Right atrium auricular region (tissue), 2 donors: ENCODE data around the gene PAGE4. TPM values are rescaled to one million over a fixed set of nuclear protein-coding genes. Genes with fewer than 3 reads are reported as not detected.

Experiments
- DNase-seq: peaks from one replicate; pipeline ENCODE4 v3.0.0-alpha.2; 2019; ENCODE audit warnings: low spot score
- H3K27ac ChIP-seq, 2 donors: fragments of 200-600 bp; sonication (generic); 1 replicate in 1 of 2; 2 replicates in 1 of 2; pipeline ENCODE4 v1.5.1; 2016 to 2019
- H3K27me3 ChIP-seq, 2 donors: fragments of 200-600 bp; sonication (generic); one replicate each; pipeline versions ENCODE4 v1.5.1 to v1.6.0; 2017 to 2019
- H3K36me3 ChIP-seq: fragments of 200-600 bp; sonication (generic); one replicate; pipeline ENCODE4 v1.5.1; 2016
- H3K4me1 ChIP-seq, 2 donors: fragments of 200-600 bp; sonication (generic); one replicate each; pipeline versions ENCODE4 v1.5.1 to v1.6.0; 2017 to 2019
- H3K4me3 ChIP-seq, 2 donors: fragments of 200-600 bp; sonication (generic); 1 replicate in 1 of 2; 2 replicates in 1 of 2; pipeline ENCODE4 v1.5.1; 2017 to 2019; ENCODE audit warnings: mild to moderate bottlenecking in 1 of 2, moderate library complexity in 1 of 2
- H3K9me3 ChIP-seq, 2 donors: fragments of 200-600 bp; sonication (generic); one replicate each; pipeline ENCODE4 v1.5.1; 2019
- CTCF ChIP-seq, 2 donors: fragments of 200-600 bp; sonication (generic); IDR thresholded peaks; one replicate each; pipeline ENCODE4 v1.5.1; 2019; ENCODE audit warnings: antibody characterized with exemption in 2 of 2
- total RNA-seq, 2 donors: library from RNA; depleted of rRNA; stranded (reverse); fragments of >200 nt; gene quantifications; one replicate each; pipeline ENCODE4 v1.1.0, GENCODE V29; 2016

Gene PAGE4
- total RNA-seq, 2 donors from 2014 or later = not detected

- TF ChIP-seq CTCF (IDR thresholded peaks at IDR 0.05) = no peak
- no peak overlapping the region for H3K27ac ChIP-seq
- no peaks in the 10 kb centered on the region for H3K9me3 ChIP-seq
Measured at GRCh38 chrX:49868739-49869138, 39.6 kb downstream of the PAGE4 start.

GRCh38 chrX:49876750-49877149 lies 47.6 kb downstream of the PAGE4 start:
- no peaks in the 10 kb centered on the region for H3K36me3 ChIP-seq
- H3K9me3 ChIP-seq = no peaks in the 10 kb centered on the region
- H3K4me3 ChIP-seq = no peak overlapping the region
- DNase-seq = no peak
- no peak overlapping the region for H3K27ac ChIP-seq
- peak; percentile 22 to 64 for TF ChIP-seq CTCF (IDR thresholded peaks at IDR 0.05)
- peaks cover 0 to 10% of the 10 kb centered on the region in 2 donors for H3K4me1 ChIP-seq
- H3K27me3 ChIP-seq = no peaks in the 10 kb centered on the region

More at GRCh38 chrX:49868739-49869138, 39.6 kb downstream of the PAGE4 start:
- no peak for DNase-seq
- H3K4me3 ChIP-seq = no peak overlapping the region
- peaks cover 0 to 3% of the 10 kb centered on the region in 2 donors for H3K27me3 ChIP-seq
- H3K36me3 ChIP-seq = no peaks in the 10 kb centered on the region
- H3K4me1 ChIP-seq = no peaks in the 10 kb centered on the region

- Histone ChIP-seq H3K9me3 (no peaks in the 10 kb centered on the region), H3K4me3 (no peak overlapping the region), H3K27ac (peak overlapping the region; percentile 78), H3K4me1 (peaks cover 0 to 10% of the 10 kb centered on the region in 2 donors), H3K36me3 (no peaks in the 10 kb centered on the region), H3K27me3 (no peaks in the 10 kb centered on the region)
- TF ChIP-seq CTCF (IDR thresholded peaks at IDR 0.05) = no peak
- DNase-seq = no peak
Measured at GRCh38 chrX:49877397-49878101, 48.4 kb downstream of the PAGE4 start.

GRCh38 chrX:49878128-49878833 lies 49.2 kb downstream of the PAGE4 start:
- Histone ChIP-seq H3K4me1 (peaks cover 0 to 10% of the 10 kb centered on the region in 2 donors), H3K4me3 (peak overlapping the region; percentile 57 to 64), H3K36me3 (no peaks in the 10 kb centered on the region), H3K9me3 (no peaks in the 10 kb centered on the region), H3K27me3 (no peaks in the 10 kb centered on the region), H3K27ac (peak overlapping the region; percentile 78)
- no peak for DNase-seq
- no peak for TF ChIP-seq CTCF (IDR thresholded peaks at IDR 0.05)

GRCh38 chrX:49878834-49879655 lies 49.9 kb downstream of the PAGE4 start, which contains the start of gene USP27X:
Gene USP27X, plus strand, starts transcription at chrX:49879484. Its CDS starts 824 bp downstream, at chrX:49880308.
- peaks cover 0 to 10% of the 10 kb centered on the region in 2 donors for H3K4me1 ChIP-seq
- TF ChIP-seq CTCF (IDR thresholded peaks at IDR 0.05) = peak; percentile 27 to 65
- H3K9me3 ChIP-seq = no peaks in the 10 kb centered on the region
- H3K27ac ChIP-seq = peak within 1 kb of the TSS; percentile 78
- peak within 1 kb of the TSS; percentile 57 to 64 for H3K4me3 ChIP-seq
- DNase-seq = peak; percentile 68
- H3K27me3 ChIP-seq = no peaks in the 10 kb centered on the region
- no peaks in the 10 kb centered on the region for H3K36me3 ChIP-seq
